ENCODE data around the gene SCIMP.
A peak's percentile ranks its signal among the peaks of the same experiment; 100 is the strongest.

The SCIMP gene

DNA sequence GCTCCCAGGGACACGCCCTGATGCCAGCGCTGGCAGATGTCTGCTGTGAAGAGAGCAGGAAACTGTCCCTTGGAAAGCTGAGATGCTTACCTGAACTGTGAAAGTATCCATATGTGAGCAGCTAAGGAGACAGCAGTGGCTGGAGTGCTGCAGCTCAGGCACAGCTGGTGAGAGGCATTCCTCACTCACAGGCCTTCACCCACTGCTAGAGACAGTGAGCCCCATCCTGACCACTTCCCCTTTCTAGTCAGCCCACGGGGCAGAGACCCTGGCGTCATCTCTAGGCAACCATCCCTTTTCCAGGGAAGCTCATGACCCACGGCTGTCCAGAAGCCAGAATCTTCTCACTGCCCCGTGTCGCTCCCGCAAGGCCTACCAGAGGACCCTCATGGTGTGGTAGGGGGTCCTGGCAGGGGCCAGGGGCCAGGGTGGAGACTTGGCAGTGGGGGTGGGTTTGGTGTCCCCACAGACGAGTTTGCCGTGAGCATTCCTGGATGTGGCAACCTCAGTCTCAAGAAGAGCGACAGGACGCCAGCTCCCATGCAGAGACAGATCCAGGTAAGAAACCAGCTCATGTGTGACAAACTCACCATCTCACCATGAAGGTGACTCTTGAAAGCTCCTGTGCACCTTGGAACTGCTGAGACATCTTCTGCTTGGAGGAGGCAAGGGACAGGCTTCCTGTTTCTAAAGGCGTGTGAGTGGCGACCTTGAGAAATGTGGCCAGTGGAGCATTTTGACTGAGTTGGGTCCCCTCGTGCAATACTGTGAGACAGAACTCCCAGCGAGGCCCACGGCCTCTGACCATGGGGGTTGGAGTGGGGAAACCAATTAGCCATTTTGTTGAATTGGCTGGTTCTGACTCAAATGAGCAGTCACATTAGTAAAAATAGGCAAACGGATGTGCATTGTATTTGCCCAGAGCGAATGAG lies at the start of gene SCIMP:
Gene SCIMP (minus strand): TSS at position 216 of the 932 bp plus-strand sequence. CDS start 105 bp downstream, at position 111.
- intact Hi-C loops (cut with DNase I), result no loop called here
- peak in 37 of 42 donors; percentile 13 to 66 (median 35) for DNase-seq

DNA sequence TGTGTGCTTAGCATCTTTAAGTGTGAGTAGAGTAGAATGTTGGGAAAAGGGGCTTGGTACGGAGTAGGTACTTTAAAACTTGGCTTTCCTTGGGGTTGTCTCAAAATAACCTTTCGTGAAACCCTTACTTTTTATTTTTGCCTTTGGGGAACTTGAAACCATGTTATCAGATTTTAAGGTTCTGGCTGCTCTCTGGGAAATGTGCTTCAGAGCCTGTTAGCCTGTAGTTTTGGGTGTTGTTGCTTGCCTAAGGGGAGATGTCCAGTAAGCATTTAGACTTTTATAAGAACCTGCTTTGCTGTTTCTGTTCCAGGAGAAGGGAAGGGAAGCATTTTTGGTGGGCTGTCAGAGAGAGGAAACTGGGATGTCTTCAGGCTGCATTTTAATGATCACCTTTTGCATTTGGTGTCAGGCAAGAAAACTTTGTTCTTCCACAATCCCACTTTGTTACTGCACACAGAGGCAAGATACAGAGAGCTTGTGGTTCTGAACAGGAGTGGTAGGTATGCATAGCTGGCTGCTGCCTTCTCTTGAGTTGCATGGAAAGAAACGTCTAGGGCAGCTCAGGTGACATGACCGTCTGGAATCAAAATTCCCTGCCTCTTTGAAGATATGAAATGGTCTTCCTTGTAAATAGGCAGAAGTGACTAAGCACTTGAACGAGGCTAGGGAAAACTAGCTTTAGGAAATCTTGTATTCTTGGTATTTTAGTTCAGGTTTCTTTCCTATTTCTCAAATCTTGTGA lies 49.1 kb upstream of the SCIMP start:
- DNase-seq, result no peak
- intact Hi-C loops (cut with DNase I), result no loop called here

DNA sequence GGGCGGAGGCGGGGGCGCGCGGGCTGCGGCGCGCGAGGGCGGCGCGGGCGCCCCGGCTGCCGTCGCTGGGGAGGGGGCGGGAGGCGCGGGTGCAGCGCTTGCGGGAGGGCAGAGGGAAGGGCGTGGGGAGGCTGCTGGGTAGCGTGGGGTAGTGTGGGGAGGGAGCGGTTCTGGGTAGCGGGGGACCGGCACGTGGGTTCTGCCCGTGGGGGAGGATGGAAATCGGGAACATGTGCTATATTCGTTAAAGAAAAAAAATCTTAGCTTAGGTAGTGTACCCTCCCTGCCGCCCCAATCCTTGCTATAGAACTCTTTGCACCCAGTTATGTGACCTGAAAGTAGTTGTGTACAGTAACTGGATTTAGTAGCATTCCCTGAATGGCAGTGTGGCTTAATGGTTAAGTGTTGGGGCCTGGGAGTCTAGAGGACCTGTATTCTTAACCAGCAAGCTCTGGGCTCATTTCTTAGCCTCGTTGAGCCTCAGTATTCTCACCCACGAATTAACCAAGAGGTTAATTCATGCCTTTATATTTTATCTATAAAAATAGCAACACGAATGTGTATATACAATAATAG lies 48.1 kb upstream of the SCIMP start:
- intact Hi-C loops (cut with DNase I), result no loop called here
- peak in 41 of 42 donors; percentile 24 to 77 (median 52) for DNase-seq

DNA sequence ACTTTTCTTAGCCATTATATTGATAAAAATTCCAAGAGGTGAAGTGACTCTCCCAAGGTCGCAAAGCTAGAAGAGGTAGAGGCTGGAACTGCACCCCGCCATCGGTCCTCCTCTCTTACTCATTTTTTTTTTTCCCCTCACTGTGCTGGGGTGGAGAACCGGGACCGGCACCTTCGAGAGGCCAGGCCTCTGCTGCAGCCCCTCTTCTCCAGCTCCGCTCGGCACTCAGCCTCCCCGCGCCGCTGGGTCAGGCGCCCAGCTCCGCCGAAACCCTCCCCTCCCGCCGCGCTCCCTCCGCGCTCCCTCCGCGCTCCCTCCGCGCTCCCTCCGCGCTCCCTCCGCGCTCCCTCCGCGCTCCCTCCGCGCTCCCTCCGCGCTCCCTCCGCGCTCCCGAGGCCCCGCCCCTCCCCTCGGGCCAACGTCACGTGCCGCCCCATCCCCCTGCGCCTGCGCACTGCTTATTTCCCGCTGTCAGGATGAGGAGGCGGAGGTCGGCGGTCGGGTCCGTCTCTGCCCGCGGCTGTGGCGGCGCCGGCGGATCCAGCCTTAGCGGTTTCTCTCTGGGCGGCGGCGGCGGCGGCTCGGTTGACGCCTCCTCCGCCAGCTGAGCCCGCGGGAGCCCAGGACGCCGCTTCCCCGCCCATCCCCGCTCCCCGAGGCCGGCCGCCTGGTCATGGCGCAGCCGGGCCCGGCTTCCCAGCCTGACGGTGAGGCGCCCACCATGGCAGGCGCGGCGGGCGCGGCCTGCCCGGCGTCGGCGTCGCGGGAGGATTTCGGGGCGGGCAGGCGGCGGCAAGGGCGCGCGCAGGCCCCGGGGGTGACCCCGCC lies 47.4 kb upstream of the SCIMP start, which contains the start of gene RABEP1:
Gene RABEP1 (plus strand): TSS at position 471 of the 828 bp plus-strand sequence. CDS start 203 bp downstream, at position 674.
- intact Hi-C loops (cut with DNase I), result no loop called here
- peak; percentile 72 to 96 (median 91) for DNase-seq

DNA sequence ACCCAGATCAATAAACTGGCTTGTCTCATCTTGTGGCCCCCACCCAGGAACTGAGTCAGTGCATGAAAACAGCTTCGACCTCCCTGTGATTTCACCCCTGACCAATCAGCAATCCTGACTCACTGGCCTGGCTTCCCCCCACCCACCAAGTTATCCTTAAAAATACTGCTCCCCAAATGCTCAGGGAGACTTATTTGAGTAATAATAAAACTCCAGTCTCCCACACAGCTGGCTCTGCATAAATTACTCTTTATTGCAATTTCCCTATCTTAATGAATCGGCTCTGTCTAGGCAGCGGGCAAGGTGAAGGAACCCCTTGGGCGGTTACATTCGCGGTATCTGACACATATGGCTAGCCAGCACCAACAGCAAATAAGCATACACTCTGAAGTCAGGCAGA lies 37.7 kb upstream of the SCIMP start:
- intact Hi-C loops (cut with DNase I), result no loop called here
- DNase-seq, result no peak

DNA sequence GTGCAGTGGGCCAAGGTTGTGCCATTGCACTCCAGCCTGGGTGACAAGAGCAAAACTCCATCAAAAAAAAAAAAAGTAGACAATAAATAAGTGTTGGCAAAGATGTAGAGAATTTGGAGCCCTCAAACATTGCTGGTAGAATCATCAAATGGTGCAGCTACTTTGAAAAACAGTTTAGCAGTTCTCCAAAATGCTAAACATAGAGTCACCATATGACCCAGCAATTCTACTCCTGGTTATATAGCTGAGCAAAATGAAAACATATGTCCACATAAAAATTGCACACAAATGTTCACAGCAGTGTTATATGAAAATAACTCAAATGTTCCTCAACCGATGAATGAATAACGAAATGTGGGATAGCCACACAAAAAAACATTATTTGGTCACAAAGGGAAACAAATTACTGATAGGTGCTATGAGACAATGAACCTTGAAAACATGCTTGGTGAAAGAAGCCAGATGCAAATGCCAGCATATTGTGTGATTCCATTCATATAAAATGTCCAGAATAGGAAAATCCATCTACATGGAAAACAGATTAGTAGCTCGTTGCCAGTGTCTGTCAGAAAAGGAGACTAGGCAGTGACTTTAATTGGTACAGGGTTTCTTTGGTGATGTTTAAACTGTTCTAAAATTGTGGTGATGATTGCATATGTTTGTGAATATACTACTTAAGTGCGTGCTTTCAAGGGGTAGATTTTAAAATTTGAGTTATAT lies 34.7 kb upstream of the SCIMP start:
- intact Hi-C loops (cut with DNase I), result no loop called here
- no peak for DNase-seq

DNA sequence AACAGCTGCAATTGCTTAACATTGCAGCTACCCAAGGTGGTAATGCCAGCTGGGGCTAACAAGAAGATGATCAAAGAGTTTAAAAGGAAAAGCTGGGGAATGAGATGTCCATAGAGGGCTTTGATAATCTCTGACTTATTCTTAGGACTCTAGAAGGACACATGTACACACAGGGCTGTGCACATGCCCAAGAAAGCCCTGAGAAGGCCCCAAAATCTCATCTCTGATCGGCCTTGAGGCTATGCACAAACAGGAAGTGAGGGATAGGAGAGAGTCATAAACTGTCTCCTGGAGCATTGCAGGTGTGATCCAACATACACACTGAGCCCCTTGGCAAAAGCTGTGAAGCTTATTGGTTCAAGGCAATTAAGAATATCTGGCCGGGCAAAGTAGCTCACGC lies 30.2 kb upstream of the SCIMP start:
- DNase-seq, result no peak
- intact Hi-C loops (cut with DNase I), result no loop called here

DNA sequence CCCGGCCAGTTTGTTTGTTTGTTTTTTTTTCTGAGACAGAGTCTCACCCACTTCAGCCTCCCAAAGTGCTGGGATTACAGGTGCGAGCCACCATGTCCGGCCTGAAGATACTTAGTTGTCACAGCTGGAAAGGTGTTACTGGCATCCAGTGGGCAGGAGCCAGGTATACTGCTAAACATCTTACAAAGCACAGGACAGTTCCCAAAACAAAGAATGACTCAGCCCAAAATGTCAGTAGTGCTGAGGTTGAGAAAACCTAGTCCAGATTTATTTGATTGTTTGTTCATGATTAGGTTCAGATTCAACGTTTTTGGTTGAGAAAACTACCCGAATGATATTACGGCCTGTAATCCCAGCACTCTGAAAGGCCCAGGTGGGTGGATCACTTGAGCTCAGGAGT lies 28.8 kb upstream of the SCIMP start:
- intact Hi-C loops (cut with DNase I), result no loop called here
- DNase-seq, result no peak

DNA sequence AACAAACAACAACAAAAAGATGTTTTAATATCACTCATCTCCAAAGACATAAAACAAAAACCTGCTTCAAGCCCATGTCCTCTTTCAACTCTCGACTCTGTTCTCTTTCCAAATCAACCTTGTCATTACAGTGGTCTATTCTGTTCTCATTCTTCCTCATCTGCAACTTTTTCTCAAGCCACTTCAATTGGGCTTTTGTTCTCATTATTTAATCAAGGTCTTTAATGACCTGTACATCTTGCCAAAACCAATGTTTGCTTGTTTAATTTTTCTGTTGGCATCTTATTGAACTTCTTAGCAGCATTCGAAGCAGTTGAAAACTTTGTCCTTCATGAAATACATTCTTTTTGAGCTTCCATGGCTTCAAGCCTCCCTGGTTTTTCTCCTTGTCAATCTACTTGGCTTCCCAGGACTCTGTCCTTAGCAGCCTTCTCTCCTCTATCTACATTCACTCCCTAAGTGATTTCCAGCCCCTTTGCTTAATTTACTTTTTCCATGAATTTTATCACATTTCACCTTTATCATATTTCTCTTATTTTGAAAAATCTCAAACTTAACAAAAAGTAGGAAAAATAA lies 27.8 kb upstream of the SCIMP start:
- no peak for DNase-seq
- intact Hi-C loops (cut with DNase I), result no loop called here

DNA sequence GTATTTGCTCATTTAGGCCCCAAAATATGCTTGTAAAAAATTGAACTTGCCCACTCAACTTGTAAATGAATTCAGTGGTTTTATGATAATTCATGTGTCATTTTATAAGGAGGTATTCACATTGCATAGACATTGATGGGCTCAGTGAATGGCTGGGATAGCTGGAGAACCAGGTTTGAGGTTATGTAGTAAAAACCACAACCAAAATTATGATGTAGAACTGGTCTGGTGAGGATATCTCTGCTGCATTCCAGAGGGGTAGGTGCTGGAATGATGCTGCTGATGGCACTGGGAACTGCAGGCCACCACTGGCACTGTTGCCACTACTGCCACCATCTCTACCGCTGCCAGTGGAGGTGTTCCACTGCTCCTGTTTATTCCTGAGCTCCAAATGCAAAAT lies 25.9 kb upstream of the SCIMP start:
- no peak for DNase-seq
- intact Hi-C loops (cut with DNase I), result no loop called here

DNA sequence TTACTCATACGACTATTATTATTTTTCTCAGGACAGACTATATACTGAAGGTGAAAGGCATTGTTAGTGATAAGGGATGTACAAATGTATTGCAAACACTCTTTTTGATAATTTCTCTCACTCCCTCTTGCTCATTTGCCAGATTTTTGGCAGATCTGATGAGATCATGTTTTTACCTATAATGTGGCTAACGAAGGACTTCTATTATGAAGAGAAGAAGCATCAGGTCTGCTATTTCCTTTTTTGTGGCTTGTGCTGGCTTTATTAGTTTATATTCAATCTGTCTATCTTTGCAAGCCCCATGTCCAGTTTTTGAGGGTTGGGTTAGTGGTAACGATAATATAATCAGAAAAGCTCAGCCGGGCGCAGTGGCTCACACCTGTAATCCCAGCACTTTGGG lies 22.5 kb upstream of the SCIMP start:
- intact Hi-C loops (cut with DNase I), result loop anchor here (10.0 kb wide), 1 partner anchor 48 kb away; no protein-coding TSS in a partner anchor
- no peak for DNase-seq

DNA sequence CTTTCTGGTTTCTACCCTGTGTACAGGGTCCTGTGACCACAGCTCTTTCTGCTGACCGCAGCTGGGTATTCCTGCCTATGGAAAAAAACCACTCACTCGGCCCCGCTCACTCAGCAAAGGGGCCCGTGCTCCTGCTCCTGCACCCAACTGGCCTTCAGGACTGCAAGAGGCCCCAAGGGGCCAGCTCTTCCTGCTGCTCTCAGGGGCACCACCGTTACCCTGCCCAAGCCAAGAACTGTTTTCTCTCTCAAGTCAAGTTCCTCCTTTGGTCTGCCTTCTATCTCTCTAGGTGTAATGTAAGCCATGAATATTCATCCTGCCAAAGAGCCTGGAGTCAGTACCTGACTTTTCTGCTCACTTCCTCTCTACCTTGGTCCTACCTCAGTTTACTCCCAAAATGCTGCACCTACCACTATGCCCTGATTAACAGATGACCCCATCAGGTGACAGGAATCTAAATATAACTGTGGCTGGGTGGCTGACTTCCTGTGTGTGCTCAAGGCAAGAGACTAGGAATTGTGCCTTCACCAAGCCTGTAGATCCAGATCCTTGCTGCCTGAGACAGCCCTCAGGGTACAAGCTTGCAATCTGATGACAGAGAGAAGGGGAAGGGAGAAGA lies 20.4 kb upstream of the SCIMP start:
- DNase-seq, result peak in 8 of 42 donors; percentile 6 to 28 (median 22)
- intact Hi-C loops (cut with DNase I), result loop anchor here (10.0 kb wide), 1 partner anchor 50 kb away; no protein-coding TSS in a partner anchor

DNA sequence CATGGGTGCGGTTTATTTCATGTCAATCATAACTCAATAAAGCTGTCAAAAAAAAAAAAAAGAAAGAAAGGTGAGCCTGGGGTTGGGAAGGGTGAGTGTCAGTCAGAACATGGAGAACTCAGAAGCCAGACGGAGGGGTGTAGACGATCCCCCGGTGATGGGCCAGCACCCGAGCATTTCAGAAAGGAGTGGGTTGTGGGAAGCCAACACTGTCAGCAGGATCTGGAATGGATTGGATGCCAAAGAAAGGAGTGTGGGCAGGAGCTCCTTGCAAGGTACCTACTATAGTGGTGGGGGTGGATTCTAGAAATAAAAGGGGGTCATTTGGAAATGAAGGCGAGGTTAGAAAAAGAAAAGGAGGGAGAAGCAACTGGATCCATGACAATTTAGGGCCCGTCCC lies 19.8 kb upstream of the SCIMP start:
- peak in 30 of 42 donors; percentile 6 to 77 (median 40) for DNase-seq
- intact Hi-C loops (cut with DNase I), result loop anchor here (10.0 kb wide), 1 partner anchor 50 kb away; no protein-coding TSS in a partner anchor

DNA sequence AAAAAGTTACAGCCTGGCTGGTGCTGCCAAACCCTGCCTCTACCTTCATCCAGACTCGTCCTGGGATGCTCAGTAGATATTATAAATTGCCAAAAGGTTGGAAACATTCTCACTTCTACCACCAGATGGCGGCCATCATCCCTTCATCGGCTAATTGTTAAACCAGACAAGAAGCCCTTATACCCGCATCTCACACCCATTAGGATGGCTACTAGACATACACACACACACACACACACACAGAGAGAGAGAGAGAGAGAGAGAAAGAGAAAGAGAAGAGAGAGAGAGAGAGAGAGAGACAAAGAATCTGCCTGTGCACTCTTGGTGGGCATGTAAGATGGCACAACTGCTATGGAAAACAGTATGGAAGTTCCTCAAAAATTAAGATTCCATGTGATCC lies 15.0 kb upstream of the SCIMP start:
- peak in 40 of 42 donors; percentile 25 to 89 (median 68) for DNase-seq
- intact Hi-C loops (cut with DNase I), result loop anchor here (10.0 kb wide), 1 partner anchor 55 kb away; no protein-coding TSS in a partner anchor

DNA sequence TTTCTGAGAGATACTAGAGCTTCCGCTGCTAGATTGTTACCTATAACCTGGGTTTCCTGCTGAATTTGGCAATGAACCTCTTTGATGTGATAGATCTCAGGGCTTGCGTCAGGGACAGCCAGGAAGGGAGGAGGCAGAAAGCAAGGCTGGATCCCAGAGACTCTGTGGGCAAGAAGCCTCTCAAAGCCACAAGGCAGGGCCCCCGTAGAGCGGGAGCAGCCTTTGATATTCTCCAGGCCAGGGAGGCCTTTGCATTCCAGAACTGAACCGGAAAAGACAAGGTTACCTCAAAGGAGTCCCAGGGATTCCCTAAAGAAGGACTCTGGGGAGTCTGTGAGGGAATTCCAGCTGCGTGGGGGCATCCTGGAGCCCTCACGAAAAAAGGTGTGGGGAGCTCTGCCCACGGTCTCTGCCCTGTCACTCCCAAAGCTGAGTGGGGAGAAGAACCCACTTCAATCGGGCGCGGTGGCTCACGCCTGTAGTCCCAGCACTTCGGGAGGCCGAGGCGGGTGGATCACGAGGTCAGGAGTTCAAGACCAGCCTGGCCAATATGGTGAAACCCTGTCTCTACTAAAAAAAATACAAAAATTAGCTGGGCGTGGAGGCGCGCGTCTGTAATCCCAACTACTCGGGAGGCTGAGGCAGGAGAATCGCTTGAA lies 14.3 kb upstream of the SCIMP start:
- DNase-seq, result no peak
- intact Hi-C loops (cut with DNase I), result no loop called here

DNA sequence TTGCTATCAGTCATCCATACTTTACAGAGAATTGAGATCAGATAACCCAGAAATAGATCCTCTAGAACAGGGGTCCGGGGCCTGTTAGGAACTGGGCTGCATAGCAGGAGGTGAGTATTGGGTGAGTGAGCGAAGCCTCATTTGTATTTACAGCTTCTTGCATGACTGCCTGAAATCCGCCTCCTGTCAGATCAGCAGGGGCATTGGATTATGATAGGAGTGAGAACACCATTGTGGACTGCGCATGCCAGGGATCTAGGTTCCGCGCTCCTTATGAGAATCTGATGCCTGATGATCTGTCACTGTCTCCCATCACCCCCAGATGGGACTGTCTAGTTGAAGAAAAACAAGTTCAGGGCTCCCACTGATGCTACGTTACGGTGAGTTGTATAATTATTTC lies 13.0 kb upstream of the SCIMP start:
- no peak for DNase-seq
- intact Hi-C loops (cut with DNase I), result no loop called here
